ENCODE data around the gene CISTR.

CISTR gene

GRCh38 chr12:53739214-53740129 lies 12.3 kb downstream of the CISTR start:
- H3K9me3 ChIP-seq (ENCODE audit: insufficient read depth, low read depth, low read length): no peaks in the 10 kb centered on the region
- H3K27ac ChIP-seq (ENCODE audit: low read length): no peak overlapping the region
- peaks cover 98% of the 10 kb centered on the region for H3K27me3 ChIP-seq (ENCODE audit: insufficient read depth, low read length)
- peak overlapping the region; percentile 83 for H3K4me3 ChIP-seq (ENCODE audit: low read length)
- H3K4me1 ChIP-seq (ENCODE audit: insufficient read depth, low read length): 0 out of 2 replicates have a peak, but pooled peaks cover 3% of the 10 kb centered on the region
- no peak overlapping the region for H3K9ac ChIP-seq (ENCODE audit: low read depth, low read length)
- H3K36me3 ChIP-seq (ENCODE audit: insufficient read depth, low read depth, low read length): no peaks in the 10 kb centered on the region

GRCh38 chr12:53738406-53739213 lies 13.2 kb downstream of the CISTR start:
- H3K4me1 ChIP-seq (ENCODE audit: insufficient read depth, low read length): peaks cover 3% of the 10 kb centered on the region; the same call in 1 of the 2 replicates
- peak overlapping the region; percentile 63; the same call in 1 of the 2 replicates for H3K9ac ChIP-seq (ENCODE audit: low read depth, low read length)
- H3K27ac ChIP-seq (ENCODE audit: low read length): no peak overlapping the region
- no peaks in the 10 kb centered on the region for H3K36me3 ChIP-seq (ENCODE audit: insufficient read depth, low read depth, low read length)
- H3K4me3 ChIP-seq (ENCODE audit: low read length): peak overlapping the region; percentile 83
- H3K9me3 ChIP-seq (ENCODE audit: insufficient read depth, low read depth, low read length): no peaks in the 10 kb centered on the region
- peaks cover 94% of the 10 kb centered on the region for H3K27me3 ChIP-seq (ENCODE audit: insufficient read depth, low read length)

- no peaks in the 10 kb centered on the region for H3K36me3 ChIP-seq (ENCODE audit: insufficient read depth, low read depth, low read length)
- no peaks in the 10 kb centered on the region; the same call in 1 of the 2 replicates for H3K4me1 ChIP-seq (ENCODE audit: insufficient read depth, low read length)
- H3K27ac ChIP-seq (ENCODE audit: low read length): no peak overlapping the region
- H3K9me3 ChIP-seq (ENCODE audit: insufficient read depth, low read depth, low read length): no peaks in the 10 kb centered on the region
- peaks cover 94% of the 10 kb centered on the region for H3K27me3 ChIP-seq (ENCODE audit: insufficient read depth, low read length)
- H3K9ac ChIP-seq (ENCODE audit: low read depth, low read length): peak overlapping the region; percentile 63; the same call in 1 of the 2 replicates
- H3K4me3 ChIP-seq (ENCODE audit: low read length): peak overlapping the region; percentile 83
Measured at GRCh38 chr12:53737951-53738405, 13.8 kb downstream of the CISTR start.

GRCh38 chr12:53737093-53737808 lies 14.5 kb downstream of the CISTR start:
- no peaks in the 10 kb centered on the region for H3K36me3 ChIP-seq (ENCODE audit: insufficient read depth, low read depth, low read length)
- no peak overlapping the region for H3K27ac ChIP-seq (ENCODE audit: low read length)
- H3K27me3 ChIP-seq (ENCODE audit: insufficient read depth, low read length): peaks cover 88% of the 10 kb centered on the region
- H3K4me1 ChIP-seq (ENCODE audit: insufficient read depth, low read length): no peaks in the 10 kb centered on the region; the same call in 1 of the 2 replicates
- H3K9me3 ChIP-seq (ENCODE audit: insufficient read depth, low read depth, low read length): no peaks in the 10 kb centered on the region
- no peak overlapping the region; the same call in 1 of the 2 replicates for H3K4me3 ChIP-seq (ENCODE audit: low read length)
- no peak overlapping the region for H3K9ac ChIP-seq (ENCODE audit: low read depth, low read length)

GRCh38 chr12:53736592-53736991 lies 15.2 kb downstream of the CISTR start:
- no peaks in the 10 kb centered on the region for H3K36me3 ChIP-seq (ENCODE audit: insufficient read depth, low read depth, low read length)
- H3K9ac ChIP-seq (ENCODE audit: low read depth, low read length): no peak overlapping the region
- H3K27ac ChIP-seq (ENCODE audit: low read length): no peak overlapping the region
- H3K27me3 ChIP-seq (ENCODE audit: insufficient read depth, low read length): peaks cover 83% of the 10 kb centered on the region
- no peaks in the 10 kb centered on the region; the same call in 1 of the 2 replicates for H3K4me1 ChIP-seq (ENCODE audit: insufficient read depth, low read length)
- H3K9me3 ChIP-seq (ENCODE audit: insufficient read depth, low read depth, low read length): no peaks in the 10 kb centered on the region
- no peak overlapping the region for H3K4me3 ChIP-seq (ENCODE audit: low read length)

- no peaks in the 10 kb centered on the region for H3K9me3 ChIP-seq (ENCODE audit: insufficient read depth, low read depth, low read length)
- no peak overlapping the region for H3K27ac ChIP-seq (ENCODE audit: low read length)
- H3K36me3 ChIP-seq (ENCODE audit: insufficient read depth, low read depth, low read length): no peaks in the 10 kb centered on the region
- no peak overlapping the region for H3K9ac ChIP-seq (ENCODE audit: low read depth, low read length)
- peaks cover 73% of the 10 kb centered on the region for H3K27me3 ChIP-seq (ENCODE audit: insufficient read depth, low read length)
- no peak overlapping the region for H3K4me3 ChIP-seq (ENCODE audit: low read length)
- H3K4me1 ChIP-seq (ENCODE audit: insufficient read depth, low read length): no peaks in the 10 kb centered on the region; the same call in 1 of the 2 replicates
Measured at GRCh38 chr12:53735556-53735955, 16.2 kb downstream of the CISTR start.

GRCh38 chr12:53734425-53734824 lies 17.4 kb downstream of the CISTR start:
- peaks cover 61% of the 10 kb centered on the region for H3K27me3 ChIP-seq (ENCODE audit: insufficient read depth, low read length)
- H3K27ac ChIP-seq (ENCODE audit: low read length): no peak overlapping the region
- H3K4me1 ChIP-seq (ENCODE audit: insufficient read depth, low read length): no peaks in the 10 kb centered on the region; the same call in 1 of the 2 replicates
- no peak overlapping the region for H3K9ac ChIP-seq (ENCODE audit: low read depth, low read length)
- H3K9me3 ChIP-seq (ENCODE audit: insufficient read depth, low read depth, low read length): no peaks in the 10 kb centered on the region
- no peak overlapping the region for H3K4me3 ChIP-seq (ENCODE audit: low read length)
- H3K36me3 ChIP-seq (ENCODE audit: insufficient read depth, low read depth, low read length): no peaks in the 10 kb centered on the region

GRCh38 chr12:53733807-53734200 lies 18.0 kb downstream of the CISTR start:
- Histone ChIP-seq H3K9ac (ENCODE audit: low read depth, low read length) (no peak overlapping the region), H3K27me3 (ENCODE audit: insufficient read depth, low read length) (peaks cover 55% of the 10 kb centered on the region), H3K27ac (ENCODE audit: low read length) (no peak overlapping the region), H3K4me1 (ENCODE audit: insufficient read depth, low read length) (no peaks in the 10 kb centered on the region; the same call in none of the 2 replicates), H3K9me3 (ENCODE audit: insufficient read depth, low read depth, low read length) (no peaks in the 10 kb centered on the region), H3K36me3 (ENCODE audit: insufficient read depth, low read depth, low read length) (no peaks in the 10 kb centered on the region), H3K4me3 (ENCODE audit: low read length) (no peak overlapping the region)

- peaks cover 49% of the 10 kb centered on the region for H3K27me3 ChIP-seq (ENCODE audit: insufficient read depth, low read length)
- peaks cover 4% of the 10 kb centered on the region for H3K4me1 ChIP-seq (ENCODE audit: insufficient read depth, low read length)
- no peak overlapping the region for H3K9ac ChIP-seq (ENCODE audit: low read depth, low read length)
- no peak overlapping the region for H3K4me3 ChIP-seq (ENCODE audit: low read length)
- H3K9me3 ChIP-seq (ENCODE audit: insufficient read depth, low read depth, low read length): no peaks in the 10 kb centered on the region
- no peaks in the 10 kb centered on the region for H3K36me3 ChIP-seq (ENCODE audit: insufficient read depth, low read depth, low read length)
- H3K27ac ChIP-seq (ENCODE audit: low read length): no peak overlapping the region
Measured at GRCh38 chr12:53733051-53733806, 18.6 kb downstream of the CISTR start.

GRCh38 chr12:53729644-53730043 lies 22.1 kb downstream of the CISTR start:
- H3K27ac ChIP-seq (ENCODE audit: low read length): no peak overlapping the region
- H3K36me3 ChIP-seq (ENCODE audit: insufficient read depth, low read depth, low read length): no peaks in the 10 kb centered on the region
- no peak overlapping the region for H3K9ac ChIP-seq (ENCODE audit: low read depth, low read length)
- peaks cover 14% of the 10 kb centered on the region for H3K27me3 ChIP-seq (ENCODE audit: insufficient read depth, low read length)
- H3K4me1 ChIP-seq (ENCODE audit: insufficient read depth, low read length): peaks cover 9% of the 10 kb centered on the region
- no peaks in the 10 kb centered on the region for H3K9me3 ChIP-seq (ENCODE audit: insufficient read depth, low read depth, low read length)
- no peak overlapping the region for H3K4me3 ChIP-seq (ENCODE audit: low read length)
